Measurements from ENCODE around the gene HOOK1.

- TF ChIP-seq CTCF (IDR thresholded peaks at IDR 0.05; ENCODE audit: low read length) (no peak), EZH2 (IDR thresholded peaks at IDR 0.05; ENCODE audit: borderline replicate concordance, low read length) (no peak)
Measured at GRCh38 chr1:59880735-59881134, 66.0 kb downstream of the HOOK1 start.
